Osteoblast (primary cell): ENCODE measurements around the gene ELOVL2. TPM values are rescaled to one million over a fixed set of nuclear protein-coding genes. Genes with fewer than 3 reads are reported as not detected.
"Not testable (repeated sequence)": the region's sequence is repeated elsewhere in the genome, so short reads cannot be mapped to it uniquely, and the experiment has no call there.

Experiments
- DNase-seq: peaks from one replicate; pipeline ENCODE4 v3.0.0; 2011; ENCODE audit warnings: low spot score, mixed read lengths; ENCODE audit not compliant: insufficient read length; ENCODE audit errors: missing footprints
- H2AFZ ChIP-seq: 2 replicates; pipeline ENCODE4 v1.6.0; 2011; ENCODE audit warnings: mild to moderate bottlenecking, low read length
- H3K27ac ChIP-seq: 2 replicates; pipeline ENCODE4 v1.5.1; 2011; ENCODE audit warnings: mild to moderate bottlenecking, low read depth, low read length, moderate library complexity
- H3K27me3 ChIP-seq: 2 replicates; pipeline ENCODE4 v1.6.0; 2012; ENCODE audit warnings: mild to moderate bottlenecking, control low read depth, inconsistent platforms, low read length, moderate library complexity; ENCODE audit not compliant: insufficient read depth
- H3K36me3 ChIP-seq: 2 replicates; pipeline ENCODE4 v1.5.1; 2011; ENCODE audit warnings: mild to moderate bottlenecking, low read length, control low read depth, moderate library complexity; ENCODE audit not compliant: insufficient read depth
- H3K4me1 ChIP-seq: 2 replicates; pipeline ENCODE4 v1.5.1; 2011; ENCODE audit warnings: mild to moderate bottlenecking, low read length, control low read depth, moderate library complexity; ENCODE audit not compliant: insufficient read depth
- H3K4me2 ChIP-seq: 2 replicates; pipeline ENCODE4 v1.6.0; 2011; ENCODE audit warnings: mild to moderate bottlenecking, low read length; ENCODE audit not compliant: insufficient read depth
- H3K4me3 ChIP-seq: fragments of 200-600 bp; sonication (generic); 3 replicates; pipeline ENCODE4 v1.5.1; 2012; ENCODE audit warnings: mild to moderate bottlenecking, low read length, inconsistent platforms; ENCODE audit not compliant: insufficient read depth
- H3K79me2 ChIP-seq: 2 replicates; pipeline ENCODE4 v1.6.0; 2012; ENCODE audit warnings: mild to moderate bottlenecking, low read length, control low read depth, inconsistent platforms; ENCODE audit not compliant: insufficient read depth
- H3K9me3 ChIP-seq: 2 replicates; pipeline ENCODE4 v1.5.1; 2011; ENCODE audit warnings: low read depth, low read length, control low read depth
- H4K20me1 ChIP-seq: 2 replicates; pipeline ENCODE4 v1.6.0; 2012; ENCODE audit warnings: mild to moderate bottlenecking, low read length, control low read depth; ENCODE audit not compliant: insufficient read depth
- CTCF ChIP-seq: IDR thresholded peaks from 2 replicates; pipeline ENCODE4 v1.5.1; 2011; ENCODE audit warnings: mild to moderate bottlenecking, low read depth, low read length, moderate library complexity; ENCODE audit errors: extremely low read depth
- total RNA-seq: library from RNA; depleted of rRNA; stranded (reverse); fragments of >200 nt; gene quantifications from 2 replicates; pipeline ENCODE4 v1.2.3, GENCODE V29; 2012

ELOVL2 gene
- total RNA-seq = under 0.01 and 0.29 TPM in 2 replicates

GRCh38 chr6:11043961-11044711 is at the start of gene ELOVL2:
Gene ELOVL2 (minus strand): TSS chr6:11044305. CDS start chr6:11044230, 75 bp downstream.
- no peaks in the 10 kb centered on the region for H4K20me1 ChIP-seq
- H3K9me3 ChIP-seq = no peaks in the 10 kb centered on the region
- H3K4me2 ChIP-seq = peak within 1 kb of the TSS; percentile 69
- H2AFZ ChIP-seq = peak within 1 kb of the TSS; percentile 54
- DNase-seq = peak; percentile 95
- TF ChIP-seq CTCF = peak; percentile 33
- peak within 1 kb of the TSS; percentile 60 for H3K4me3 ChIP-seq
- H3K27ac ChIP-seq = no peak within 1 kb of the TSS
- peaks cover 68% of the 10 kb centered on the region for H3K27me3 ChIP-seq
- H3K79me2 ChIP-seq = no peaks in the 10 kb centered on the region
- H3K4me1 ChIP-seq = no peaks in the 10 kb centered on the region
- no peaks in the 10 kb centered on the region for H3K36me3 ChIP-seq

- no peaks in the 10 kb centered on the region for H3K9me3 ChIP-seq
- H3K4me1 ChIP-seq = peaks cover 17% of the 10 kb centered on the region
- peaks cover 43% of the 10 kb centered on the region for H3K79me2 ChIP-seq
- H3K36me3 ChIP-seq = no peaks in the 10 kb centered on the region
- H4K20me1 ChIP-seq = peaks cover 14% of the 10 kb centered on the region
- no peaks in the 10 kb centered on the region for H3K27me3 ChIP-seq
- peak overlapping the region; percentile 95 for H3K27ac ChIP-seq
- no peak for DNase-seq
- TF ChIP-seq CTCF = no peak
- peak overlapping the region; percentile 99 for H3K4me3 ChIP-seq
- H2AFZ ChIP-seq = peak overlapping the region; percentile 99
- peak overlapping the region; percentile 97 for H3K4me2 ChIP-seq
Observed at GRCh38 chr6:11093376-11093625, 49.2 kb upstream of the ELOVL2 start.

- Histone ChIP-seq H3K36me3 (no peaks in the 10 kb centered on the region), H3K4me2 (peak overlapping the region; percentile 97), H3K27me3 (no peaks in the 10 kb centered on the region), H3K4me1 (peaks cover 17% of the 10 kb centered on the region), H3K9me3 (no peaks in the 10 kb centered on the region), H4K20me1 (peaks cover 14% of the 10 kb centered on the region), H3K4me3 (peak overlapping the region; percentile 99), H3K79me2 (peaks cover 38% of the 10 kb centered on the region), H3K27ac (peak overlapping the region; percentile 95), H2AFZ (peak overlapping the region; percentile 99)
- DNase-seq = peak; percentile 93
- TF ChIP-seq CTCF = no peak
Observed at GRCh38 chr6:11092668-11093375, 48.7 kb upstream of the ELOVL2 start.

GRCh38 chr6:11091141-11091540 is 47.0 kb upstream of the ELOVL2 start:
- not testable (repeated sequence) for H3K36me3 ChIP-seq, H3K27me3 ChIP-seq, H3K4me3 ChIP-seq, H3K9me3 ChIP-seq, H3K27ac ChIP-seq, H2AFZ ChIP-seq, H3K4me2 ChIP-seq, DNase-seq, H4K20me1 ChIP-seq
- H3K4me1 ChIP-seq = peaks cover 14% of the 10 kb centered on the region
- peaks cover 21% of the 10 kb centered on the region for H3K79me2 ChIP-seq
